K562 (cell line): ENCODE results near the gene FAIM. TPM values are rescaled to one million over a fixed set of nuclear protein-coding genes. Genes with fewer than 3 reads are reported as not detected.

Experiments used
- ATAC-seq: fragments of 200-7000 bp; cut with Tn5 transposase; 3 replicates; pipeline ENCODE4 v1.9.1; 2020; ENCODE audit warnings: moderate library complexity
- BruUV-seq: library from RNA; stranded (reverse); fragments of 400-500 nt; replicated peaks from 2 replicates; lab custom pipeline; 2021; lab: Mats Ljungman, UMichigan
- CTCF ChIA-PET: fragments of 300-600 bp; formaldehyde crosslinking; extraction: SDS; loops from one replicate; lab custom pipeline; 2021; ENCODE audit warnings: low intra/inter-chr PET ratio; lab: Yijun Ruan, JAX
- POLR2A ChIA-PET: fragments of 300-600, 350-650 bp; sonication (Branson Sonifier 250); formaldehyde crosslinking; extraction: SDS; loops from one replicate; lab custom pipeline; 2021; ENCODE audit warnings: antibody characterized with exemption, inconsistent platforms; lab: Yijun Ruan, JAX
- DNase-seq, 4 experiments: peaks; one replicate each; pipeline versions ENCODE4 v3.0.0 to v3.0.0-alpha.2; 2011 to 2018; ENCODE audit warnings: low spot score in 3 of 4, mixed read lengths in 3 of 4; ENCODE audit errors: extremely low read depth in 1 of 4
- FAIRE-seq: peaks from 2 replicates; lab custom pipeline; 2011; peaks lifted over from hg19 to GRCh38; lab: Jason Lieb, UNC
- H2AFZ ChIP-seq: 2 replicates; pipeline ENCODE4 v1.6.0; 2011; ENCODE audit warnings: low read depth, low read length, control low read depth, inconsistent platforms
- H3K27ac ChIP-seq: fragments of 200-600 bp; 3 replicates; pipeline ENCODE4 v1.8.0; 2011; ENCODE audit warnings: low read depth, mild to moderate bottlenecking, control low read depth, inconsistent platforms, low read length, moderate library complexity, mixed read lengths; ENCODE audit errors: extremely low read depth
- H3K27me3 ChIP-seq, 2 experiments: fragments of 300-600 bp in 1 of 2; 2 replicates in 1 of 2; 3 replicates in 1 of 2; pipeline versions ENCODE4 v1.6.0 to v1.8.0; 2011; ENCODE audit warnings: inconsistent platforms in 2 of 2, low read length in 2 of 2, mild to moderate bottlenecking in 1 of 2, mixed read lengths in 1 of 2, moderate library complexity in 1 of 2; ENCODE audit not compliant: control insufficient read depth in 2 of 2, insufficient read depth in 2 of 2
- H3K36me3 ChIP-seq: fragments of 300-600 bp; 3 replicates; pipeline ENCODE4 v1.8.0; 2011; ENCODE audit warnings: mild to moderate bottlenecking, low read length, inconsistent platforms; ENCODE audit not compliant: control insufficient read depth, insufficient read depth
- H3K4me1 ChIP-seq, 2 experiments: fragments of 200-600 bp in 1 of 2; replicated peaks in 1 of 2; 2 replicates in 1 of 2; 3 replicates in 1 of 2; pipeline versions ENCODE4 v1.5.1 to v1.8.0; 2011; ENCODE audit warnings: inconsistent platforms in 2 of 2, low read length in 2 of 2, mild to moderate bottlenecking in 1 of 2, mixed read lengths in 1 of 2, moderate library complexity in 1 of 2; ENCODE audit not compliant: control insufficient read depth in 2 of 2, insufficient read depth in 2 of 2
- H3K4me2 ChIP-seq: 2 replicates; pipeline ENCODE4 v1.6.1; 2011; ENCODE audit warnings: low read length, control low read depth, inconsistent platforms, mixed read lengths; ENCODE audit not compliant: insufficient read depth
- H3K4me3 ChIP-seq: fragments of 200-600 bp; sonication (generic), shearing (Covaris generic); 2 replicates; pipeline ENCODE4 v1.5.1; 2016; ENCODE audit warnings: control low read depth, inconsistent platforms
- H3K79me2 ChIP-seq: fragments of 200-600 bp; 3 replicates; pipeline ENCODE4 v1.8.0; 2011; ENCODE audit warnings: low read length, inconsistent platforms; ENCODE audit not compliant: control insufficient read depth, insufficient read depth
- H3K9ac ChIP-seq, 2 experiments: 2 replicates each; pipeline versions ENCODE4 v1.6.0 to v1.6.1; 2011; ENCODE audit warnings: low read depth in 2 of 2, low read length in 2 of 2, control low read depth in 1 of 2, inconsistent platforms in 1 of 2, mild to moderate bottlenecking in 1 of 2, mixed read lengths in 1 of 2; ENCODE audit not compliant: insufficient read depth in 1 of 2
- H3K9me1 ChIP-seq: one replicate; pipeline ENCODE4 v1.6.0; 2011; ENCODE audit warnings: inconsistent platforms, mild to moderate bottlenecking, low read length, moderate library complexity; ENCODE audit not compliant: control insufficient read depth, insufficient read depth
- H3K9me3 ChIP-seq: replicated peaks from 2 replicates; pipeline ENCODE4 v1.5.1; 2011; ENCODE audit warnings: low read depth, low read length, inconsistent platforms; ENCODE audit not compliant: control insufficient read depth, insufficient read depth
- H4K20me1 ChIP-seq: replicated peaks from 2 replicates; pipeline ENCODE4 v1.6.1; 2011; ENCODE audit warnings: low read length, inconsistent platforms, mixed read lengths; ENCODE audit not compliant: control insufficient read depth, insufficient read depth
- CEBPZ ChIP-seq: fragments of 150-350 bp; IDR thresholded peaks from 2 replicates; pipeline ENCODE4 v1.6.1; 2014; ENCODE audit warnings: low read depth, mild to moderate bottlenecking, low read length, borderline replicate concordance
- LEF1 ChIP-seq: fragments of 450-650 bp; IDR thresholded peaks from 2 replicates; pipeline ENCODE4 v1.6.1; 2016; ENCODE audit warnings: mild to moderate bottlenecking
- MGA ChIP-seq: fragments of 450-650 bp; IDR thresholded peaks from 2 replicates; pipeline ENCODE4 v1.6.1; 2016; ENCODE audit warnings: mild to moderate bottlenecking, moderate library complexity
- POLR2B ChIP-seq: fragments of 450-650 bp; IDR thresholded peaks from 2 replicates; pipeline ENCODE4 v1.6.1; 2018; ENCODE audit warnings: low read depth; ENCODE audit not compliant: partially characterized antibody
- in situ Hi-C: fragments of 300-500 bp; cut with MboI; formaldehyde crosslinking; loops from 4 replicates; pipeline ENCODE4 v1.15.0; 2018; ENCODE audit warnings: inconsistent platforms, mixed read lengths
- intact Hi-C: fragments of 100-400 bp; cut with micrococcal nuclease; formaldehyde crosslinking; loops from 2 replicates; pipeline ENCODE4 v1.14.2; 2022
- polyA plus RNA-seq, 8 experiments: library from polyadenylated mRNA; depleted of rRNA in 4 of 8; stranded (reverse) in 5 of 8; unstranded in 3 of 8; fragments of >200 nt; fragmentation: Nextera tagmentation in 2 of 8; fragmentation: Illumina TruSeq in 1 of 8; extraction: Ambion mirVana in 2 of 8; extraction: Trizol in 1 of 8; gene quantifications; 2 replicates each; pipeline versions ENCODE4 v1.2.1 to v1.2.3, GENCODE V29; 2011 to 2014; ENCODE audit warnings: inconsistent platforms in 1 of 8, missing spikeins in 1 of 8
- total RNA-seq, 7 experiments: library from RNA; depleted of rRNA in 6 of 7; stranded (reverse); fragments of >200 nt in 6 of 7; fragmentation: Illumina TruSeq in 2 of 7; extraction: Trizol in 2 of 7; gene quantifications; 2 replicates each; pipeline versions ENCODE4 v1.2.1 to v1.2.3, GENCODE V29; 2011 to 2021; ENCODE audit warnings: low replicate concordance in 1 of 7

FAIM gene
- total and polyA plus RNA-seq, 9 of the 15 experiments (the other 6 are each of a cell fraction or from before 2014, with no cell fraction given), result 2.5 to 7.9 (median 6.6) TPM

- no peak for TF ChIP-seq CEBPZ
These were observed 37.4 kb downstream of the FAIM start (continued) for GRCh38 chr3:138646008-138646407.

- H3K27ac ChIP-seq, result no peak overlapping the region
- no peaks in the 10 kb centered on the region for H3K4me1 ChIP-seq
- POLR2A ChIA-PET, result interaction anchor here (0.6 kb wide), 1 partner anchor 21 kb away, joined by 3 read pairs; no protein-coding TSS in a partner anchor
- intact Hi-C loops (no loop called here), in situ Hi-C loops (no loop called here)
- ATAC-seq (no peak), DNase-seq (no peak), FAIRE-seq (no peak)
- H3K9me1 ChIP-seq, result no peaks in the 10 kb centered on the region
- H3K9me3 ChIP-seq, result peaks cover 18% of the 10 kb centered on the region
- H3K27me3 ChIP-seq, result no peaks in the 10 kb centered on the region
- H3K79me2 ChIP-seq, result no peaks in the 10 kb centered on the region
- no TSS peak for BruUV-seq
- H4K20me1 ChIP-seq, result no peaks in the 10 kb centered on the region
- no peak overlapping the region for H3K9ac ChIP-seq
- peaks cover 27% of the 10 kb centered on the region for H3K36me3 ChIP-seq
- CTCF ChIA-PET, result no interaction called here
- no peak overlapping the region for H3K4me2 ChIP-seq
- no peak overlapping the region for H3K4me3 ChIP-seq
- no peak overlapping the region for H2AFZ ChIP-seq
- TF ChIP-seq LEF1, result no peak
- peak; percentile 32 for TF ChIP-seq POLR2B
- 0 out of 2 replicates have a peak, but pooled peaks have one; percentile 34 for TF ChIP-seq MGA
These were observed 37.9 kb downstream of the FAIM start for GRCh38 chr3:138646513-138646912.
